ENCODE measurements around the gene TUBB4B.
A peak's percentile ranks its signal among the peaks of the same experiment; 100 is the strongest.

The TUBB4B gene

GRCh38 chr9:137217276-137218211, 23.5 kb upstream of the TUBB4B start:
- H3K36me3 Mint-ChIP-seq (ENCODE audit: insufficient read depth): peaks cover 6% of the 10 kb centered on the region
- no peak for DNase-seq
- H3K4me3 Mint-ChIP-seq: no peak overlapping the region
- H3K27me3 Mint-ChIP-seq: no peaks in the 10 kb centered on the region
- ATAC-seq (replicated peaks): no peak
- H3K9me3 Mint-ChIP-seq: no peaks in the 10 kb centered on the region
- H3K27ac Mint-ChIP-seq: no peak overlapping the region
- peaks cover 0 to 3% of the 10 kb centered on the region in 2 donors for H3K4me1 Mint-ChIP-seq (ENCODE audit: low read depth in 2 of 2)

- ATAC-seq (replicated peaks) (no peak), DNase-seq (no peak)
- peaks cover 0 to 4% of the 10 kb centered on the region in 2 donors for H3K4me1 Mint-ChIP-seq (ENCODE audit: low read depth in 2 of 2)
- no peak overlapping the region for H3K27ac Mint-ChIP-seq
- H3K9me3 Mint-ChIP-seq: no peaks in the 10 kb centered on the region
- H3K36me3 Mint-ChIP-seq (ENCODE audit: insufficient read depth): peaks cover 5% of the 10 kb centered on the region
- H3K27me3 Mint-ChIP-seq: no peaks in the 10 kb centered on the region
- H3K4me3 Mint-ChIP-seq: no peak overlapping the region
Measured at GRCh38 chr9:137218212-137218753, 22.8 kb upstream of the TUBB4B start.

GRCh38 chr9:137218754-137219271, 22.3 kb upstream of the TUBB4B start:
- ATAC-seq (replicated peaks) (no peak), DNase-seq (no peak)
- no peaks in the 10 kb centered on the region for H3K9me3 Mint-ChIP-seq
- H3K27me3 Mint-ChIP-seq: no peaks in the 10 kb centered on the region
- H3K27ac Mint-ChIP-seq: no peak overlapping the region
- H3K4me1 Mint-ChIP-seq (ENCODE audit: low read depth in 2 of 2): peaks cover 0 to 4% of the 10 kb centered on the region in 2 donors
- H3K4me3 Mint-ChIP-seq: no peak overlapping the region
- peaks cover 10% of the 10 kb centered on the region for H3K36me3 Mint-ChIP-seq (ENCODE audit: insufficient read depth)

GRCh38 chr9:137219757-137220316, 21.2 kb upstream of the TUBB4B start:
- peaks cover 13% of the 10 kb centered on the region for H3K36me3 Mint-ChIP-seq (ENCODE audit: insufficient read depth)
- H3K9me3 Mint-ChIP-seq: no peaks in the 10 kb centered on the region
- H3K4me1 Mint-ChIP-seq (ENCODE audit: low read depth in 2 of 2): peaks cover 0 to 4% of the 10 kb centered on the region in 2 donors
- H3K27ac Mint-ChIP-seq: no peak overlapping the region
- H3K27me3 Mint-ChIP-seq: no peaks in the 10 kb centered on the region
- ATAC-seq (replicated peaks) (no peak), DNase-seq (no peak)
- peak overlapping the region in 1 of 2 donors; percentile 53 for H3K4me3 Mint-ChIP-seq

GRCh38 chr9:137220317-137221094, 20.6 kb upstream of the TUBB4B start:
- no peak for DNase-seq
- peaks cover 0 to 4% of the 10 kb centered on the region in 2 donors for H3K4me1 Mint-ChIP-seq (ENCODE audit: low read depth in 2 of 2)
- H3K27me3 Mint-ChIP-seq: no peaks in the 10 kb centered on the region
- ATAC-seq (replicated peaks): no peak
- no peak overlapping the region for H3K27ac Mint-ChIP-seq
- H3K4me3 Mint-ChIP-seq: peak overlapping the region; percentile 53 to 57
- peaks cover 13% of the 10 kb centered on the region for H3K36me3 Mint-ChIP-seq (ENCODE audit: insufficient read depth)
- no peaks in the 10 kb centered on the region for H3K9me3 Mint-ChIP-seq

- H3K36me3 Mint-ChIP-seq (ENCODE audit: insufficient read depth): peaks cover 13% of the 10 kb centered on the region
- no peaks in the 10 kb centered on the region for H3K9me3 Mint-ChIP-seq
- H3K27ac Mint-ChIP-seq: no peak overlapping the region
- peak overlapping the region; percentile 53 to 57 for H3K4me3 Mint-ChIP-seq
- DNase-seq (no peak), ATAC-seq (replicated peaks) (no peak)
- peaks cover 0 to 4% of the 10 kb centered on the region in 2 donors for H3K4me1 Mint-ChIP-seq (ENCODE audit: low read depth in 2 of 2)
- no peaks in the 10 kb centered on the region for H3K27me3 Mint-ChIP-seq
Measured at GRCh38 chr9:137221095-137221505, 20.0 kb upstream of the TUBB4B start.

- ATAC-seq (replicated peaks) (no peak), DNase-seq (no peak)
- Mint-ChIP-seq H3K27me3 (no peaks in the 10 kb centered on the region), H3K36me3 (ENCODE audit: insufficient read depth) (peaks cover 13% of the 10 kb centered on the region), H3K9me3 (no peaks in the 10 kb centered on the region), H3K4me3 (no peak overlapping the region), H3K4me1 (ENCODE audit: low read depth in 2 of 2) (peaks cover 0 to 4% of the 10 kb centered on the region in 2 donors), H3K27ac (no peak overlapping the region)
Measured at GRCh38 chr9:137221506-137222111, 19.5 kb upstream of the TUBB4B start.

- ATAC-seq (replicated peaks) (no peak), DNase-seq (no peak)
- H3K27me3 Mint-ChIP-seq: peaks cover 1 to 3% of the 10 kb centered on the region in 2 donors
- no peaks in the 10 kb centered on the region for H3K9me3 Mint-ChIP-seq
- H3K36me3 Mint-ChIP-seq (ENCODE audit: insufficient read depth): peaks cover 13% of the 10 kb centered on the region
- H3K4me3 Mint-ChIP-seq: peak within 1 kb of the TSS; percentile 78 to 83
- H3K4me1 Mint-ChIP-seq (ENCODE audit: low read depth in 2 of 2): peaks cover under 1 to 4% of the 10 kb centered on the region in 2 donors
- peak within 1 kb of the TSS; percentile 86 to 88 for H3K27ac Mint-ChIP-seq
Measured at GRCh38 chr9:137222190-137223077, 18.7 kb upstream of the TUBB4B start, which contains the start of gene RNF208. TSS of gene RNF208 (minus strand) at chr9:137222240. CDS start at chr9:137221212, 1,028 bp downstream.

- H3K36me3 Mint-ChIP-seq (ENCODE audit: insufficient read depth): peaks cover 13% of the 10 kb centered on the region
- H3K4me3 Mint-ChIP-seq: peak overlapping the region; percentile 78 to 83
- DNase-seq: peak; percentile 95 to 96 (median 96)
- peak; percentile 89 for ATAC-seq (replicated peaks)
- peak overlapping the region; percentile 86 to 88 for H3K27ac Mint-ChIP-seq
- H3K4me1 Mint-ChIP-seq (ENCODE audit: low read depth in 2 of 2): peaks cover 4 to 6% of the 10 kb centered on the region in 2 donors
- no peaks in the 10 kb centered on the region for H3K9me3 Mint-ChIP-seq
- H3K27me3 Mint-ChIP-seq: peaks cover 6 to 9% of the 10 kb centered on the region in 2 donors
Measured at GRCh38 chr9:137223078-137223970, 17.8 kb upstream of the TUBB4B start.

- ATAC-seq (replicated peaks) (peak; percentile 13), DNase-seq (peak in 1 of 3 experiments; percentile 28)
- peaks cover 6 to 9% of the 10 kb centered on the region in 2 donors for H3K27me3 Mint-ChIP-seq
- peak within 1 kb of the TSS; percentile 86 to 88 for H3K27ac Mint-ChIP-seq
- H3K9me3 Mint-ChIP-seq: no peaks in the 10 kb centered on the region
- peaks cover 13% of the 10 kb centered on the region for H3K36me3 Mint-ChIP-seq (ENCODE audit: insufficient read depth)
- peaks cover 4 to 6% of the 10 kb centered on the region in 2 donors for H3K4me1 Mint-ChIP-seq (ENCODE audit: low read depth in 2 of 2)
- peak within 1 kb of the TSS; percentile 78 to 83 for H3K4me3 Mint-ChIP-seq
Measured at GRCh38 chr9:137224830-137225694, 16.0 kb upstream of the TUBB4B start, which contains the start of gene CYSRT1. TSS of gene CYSRT1 (plus strand) at chr9:137225174. CDS start at chr9:137225622, 448 bp downstream.
